Adrenal gland (tissue), 12 donors: ENCODE data around the gene SOCS6. TPM values are rescaled to one million over a fixed set of nuclear protein-coding genes. Genes with fewer than 3 reads are reported as not detected.

Experiments used
- DNase-seq, 7 donors: peaks; one replicate each; pipeline ENCODE4 v3.0.0-alpha.2; 2019 to 2020
- H3K27ac ChIP-seq, 5 donors: fragments of 200-600 bp; sonication (generic) in 4 of 5; 1 replicate in 3 of 5; 2 replicates in 2 of 5; pipeline versions ENCODE4 v1.5.1 to v1.8.0; 2016 to 2020; ENCODE audit warnings: mild to moderate bottlenecking in 1 of 5
- H3K27me3 ChIP-seq: fragments of 200-600 bp; 2 replicates; pipeline ENCODE4 v1.8.0; 2021
- H3K36me3 ChIP-seq, 2 donors: fragments of 200-600 bp; replicated peaks in 1 of 2; 1 replicate in 1 of 2; 2 replicates in 1 of 2; pipeline versions ENCODE4 v1.5.1 to v1.8.0; 2018 to 2022
- H3K4me1 ChIP-seq, 2 donors: fragments of 200-600 bp; replicated peaks in 1 of 2; 1 replicate in 1 of 2; 2 replicates in 1 of 2; pipeline versions ENCODE4 v1.5.1 to v1.8.0; 2018 to 2021
- H3K4me3 ChIP-seq, 4 donors: fragments of 200-600 bp; sonication (generic) in 3 of 4; one replicate each; pipeline ENCODE4 v1.5.1; 2016 to 2018
- H3K9me3 ChIP-seq, 3 donors: fragments of 200-600 bp; sonication (generic) in 1 of 3; replicated peaks in 1 of 3; 1 replicate in 2 of 3; 2 replicates in 1 of 3; pipeline versions ENCODE4 v1.5.1 to v1.8.0; 2016 to 2021
- CTCF ChIP-seq, 6 experiments: fragments of 450-650 bp in 4 of 6; fragments of 200-600 bp in 2 of 6; sonication (generic) in 1 of 6; IDR thresholded peaks; 1 replicate in 5 of 6; 2 replicates in 1 of 6; pipeline versions ENCODE4 v1.5.1 to v1.8.0; 2016 to 2021; ENCODE audit warnings: antibody characterized with exemption in 6 of 6, mild to moderate bottlenecking in 2 of 6, moderate library complexity in 1 of 6
- POLR2A ChIP-seq, 2 donors: fragments of 450-650 bp; IDR thresholded peaks; one replicate each; pipeline ENCODE4 v1.6.1; 2017; ENCODE audit warnings: antibody characterized with exemption in 2 of 2, mild to moderate bottlenecking in 2 of 2, moderate library complexity in 1 of 2
- WGBS, 4 donors: extraction: QIAGEN DNeasy Blood & Tissue Kit in 2 of 4; methylation state at CpG; one replicate each; pipeline versions ENCODE4 v1.1.5 to v1.1.7; 2013 to 2017; 5-methylcytosine and 5-hydroxymethylcytosine counted together
- intact Hi-C, 2 donors: fragments of 100-400 bp; cut with DNase I; formaldehyde crosslinking; loops; one replicate each; pipeline versions ENCODE4 v1.14.1 to v1.15.0; 2022 to 2023
- polyA plus RNA-seq, 3 donors: library from polyadenylated mRNA; stranded (reverse); fragments of 200-250 nt in 2 of 3; fragments of 350-450 nt in 1 of 3; fragmentation: Illumina TruSeq in 1 of 3; extraction: RNeasy Lipid Tissue Mini Kit (QIAGEN cat#74804) in 1 of 3; gene quantifications; one replicate each; pipeline ENCODE4 v1.2.3, GENCODE V29; 2013 to 2014
- total RNA-seq, 9 donors: library from RNA; depleted of rRNA in 4 of 9; stranded (reverse); fragments of >200 nt in 4 of 9; fragments of 120-200 nt in 1 of 9; fragmentation: NEBNext Ultra II Directional in 1 of 9; extraction: Animal tissue kit (Norgen Biotek cat#: 25700) in 1 of 9; gene quantifications; one replicate each; pipeline versions ENCODE4 v1.1.0 to v1.2.4, GENCODE V29; 2013 to 2023
- donor health status: healthy with polysubstance abuse.
- donor health status: Bipolar disorder and iron deficiency.
- donor health status: DM: yes; HTN: yes; CAD: no.
- donor health status: DM: no; HTN: no; CAD: no.
- donor health status: DM: no; HTN: no; CAD: no.
- donor health status: DM: yes; HTN: yes; CAD: no.

SOCS6 gene
- total and polyA plus RNA-seq, 12 donors, result 4.3 to 25.5 (median 17.4) TPM

GRCh38 chr18:70333757-70334156, 44.9 kb downstream of the SOCS6 start:
- 57 to 88% (median 76%) methylated on average over 2 of the region's 2 CpGs for WGBS, 4 donors
- Histone ChIP-seq H3K36me3 (no peaks in the 10 kb centered on the region), H3K27ac (peak overlapping the region in 1 of 5 donors; percentile 29), H3K4me1 (peaks cover 9 to 16% of the 10 kb centered on the region in 2 donors), H3K4me3 (no peak overlapping the region), H3K27me3 (no peaks in the 10 kb centered on the region), H3K9me3 (peaks cover 0 to 6% (median 0%) of the 10 kb centered on the region in 3 donors)
- TF ChIP-seq CTCF (IDR thresholded peaks at IDR 0.05) (no peak), POLR2A (IDR thresholded peaks at IDR 0.05) (no peak)
- peak in 3 of 7 donors; percentile 6 to 55 (median 43) for DNase-seq
- intact Hi-C loops, result no loop called here

DNA sequence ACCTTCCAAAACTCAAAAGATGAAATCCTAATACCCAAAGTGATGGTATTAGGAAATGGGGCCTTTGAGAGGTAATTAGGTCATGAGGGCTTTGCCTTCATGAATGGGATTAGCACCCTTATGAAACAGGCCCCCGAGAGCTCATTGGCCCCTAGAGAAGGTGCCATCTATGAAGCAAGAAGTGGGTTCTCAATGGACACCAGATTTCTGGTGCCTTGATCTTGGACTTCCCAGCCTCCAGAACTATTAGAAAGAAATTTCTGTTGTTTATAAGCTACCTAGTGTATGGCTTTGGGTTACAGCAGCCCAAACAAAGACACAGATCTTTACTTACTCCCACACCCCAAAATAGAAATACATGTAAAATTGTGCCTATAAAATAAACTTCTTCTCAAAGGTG, 45.4 kb downstream of the SOCS6 start:
- peak overlapping the region in 1 of 5 donors; percentile 29 for H3K27ac ChIP-seq
- intact Hi-C loops, result no loop called here
- no peaks in the 10 kb centered on the region for H3K36me3 ChIP-seq
- WGBS, 4 donors, result 90 to 100% (median 95%) methylated on average over 1 of the region's 1 CpG
- H3K4me1 ChIP-seq, result peaks cover 5 to 11% of the 10 kb centered on the region in 2 donors
- H3K9me3 ChIP-seq, result peaks cover 0 to 6% (median 0%) of the 10 kb centered on the region in 3 donors
- TF ChIP-seq POLR2A (IDR thresholded peaks at IDR 0.05) (no peak), CTCF (IDR thresholded peaks at IDR 0.05) (no peak)
- no peaks in the 10 kb centered on the region for H3K27me3 ChIP-seq
- DNase-seq, result no peak
- no peak overlapping the region for H3K4me3 ChIP-seq

- TF ChIP-seq CTCF (IDR thresholded peaks at IDR 0.05), result no peak
- no peak for TF ChIP-seq POLR2A (IDR thresholded peaks at IDR 0.05)
- Histone ChIP-seq H3K27ac (no peak overlapping the region), H3K36me3 (no peaks in the 10 kb centered on the region), H3K4me1 (peaks cover 3 to 9% of the 10 kb centered on the region in 2 donors), H3K27me3 (no peaks in the 10 kb centered on the region), H3K4me3 (no peak overlapping the region), H3K9me3 (peaks cover 0 to 6% (median 0%) of the 10 kb centered on the region in 3 donors)
- intact Hi-C loops, result no loop called here
- DNase-seq, result no peak
- 83 to 88% (median 88%) methylated on average over 5 of the region's 5 CpGs for WGBS, 4 donors
Observed at GRCh38 chr18:70334728-70335329, 46.0 kb downstream of the SOCS6 start.

DNA sequence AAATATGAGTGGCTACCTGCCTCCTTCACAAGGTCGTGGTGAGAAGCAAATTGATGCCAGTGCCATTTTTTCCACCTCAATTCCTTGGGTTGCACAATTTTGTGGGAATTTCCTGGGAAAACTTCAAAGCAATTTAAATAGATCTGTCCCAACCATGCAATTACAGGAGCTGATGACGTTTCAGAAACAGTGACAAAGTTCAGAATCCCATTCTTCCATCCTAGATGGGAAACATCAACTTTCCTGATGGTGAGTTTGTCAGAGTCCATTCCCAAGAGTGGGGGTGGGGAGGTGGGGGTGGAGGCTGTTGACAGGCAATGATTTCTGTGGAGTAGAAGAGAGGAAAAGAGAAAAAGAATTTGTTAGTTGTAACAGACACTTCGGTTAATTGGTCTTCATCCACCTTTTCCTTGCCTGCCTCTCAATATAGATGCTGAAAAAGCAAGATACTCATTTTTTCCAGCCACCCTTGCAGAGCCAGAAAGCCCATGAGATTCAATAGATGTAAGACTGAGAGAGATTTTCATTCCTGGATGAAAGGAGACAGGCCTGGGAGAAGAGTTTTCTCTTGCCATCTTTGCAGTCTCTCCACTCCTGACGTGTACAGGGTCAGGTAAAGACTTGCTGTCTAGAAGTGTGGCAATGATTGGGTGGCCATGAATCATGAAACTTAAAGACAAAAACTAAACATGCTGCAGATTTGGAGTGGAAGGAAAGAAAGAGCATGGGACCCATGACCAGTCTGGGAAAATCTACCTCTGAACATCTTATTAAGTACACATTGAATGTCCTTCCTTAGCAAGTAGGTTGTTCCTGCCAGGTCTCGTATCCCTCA, 47.3 kb downstream of the SOCS6 start:
- intact Hi-C loops, result no loop called here

More for the DNA sequence above, 47.3 kb downstream of the SOCS6 start:
- TF ChIP-seq POLR2A (IDR thresholded peaks at IDR 0.05) (no peak), CTCF (IDR thresholded peaks at IDR 0.05) (no peak)
- Histone ChIP-seq H3K27me3 (no peaks in the 10 kb centered on the region), H3K4me3 (no peak overlapping the region), H3K36me3 (no peaks in the 10 kb centered on the region), H3K27ac (no peak overlapping the region), H3K9me3 (peaks cover 0 to 6% (median 0%) of the 10 kb centered on the region in 3 donors), H3K4me1 (peaks cover 3 to 9% of the 10 kb centered on the region in 2 donors)
- WGBS, 4 donors, result 85 to 91% (median 88%) methylated on average over 5 of the region's 5 CpGs
- no peak for DNase-seq
